Heart right ventricle (tissue), 16 donors: Measurements from ENCODE around the gene TMIGD2. TPM values are rescaled to one million over a fixed set of nuclear protein-coding genes. Genes with fewer than 3 reads are reported as not detected.
A peak's percentile ranks its signal among the peaks of the same experiment; 100 is the strongest.

Experiments used
- ATAC-seq, 8 donors: fragments of 200-7000 bp; cut with Tn5 transposase; one replicate each; pipeline ENCODE4 v1.9.1; 2020; ENCODE audit warnings: mild to moderate bottlenecking in 8 of 8, moderate library complexity in 8 of 8, moderate number of reproducible peaks in 1 of 8
- DNase-seq, 2 donors: peaks; one replicate each; pipeline ENCODE4 v3.0.0-alpha.2; 2020
- H3K27ac ChIP-seq, 10 donors: fragments of 200-600 bp; sonication (generic) in 2 of 10; one replicate each; pipeline versions ENCODE4 v1.5.0 to v1.8.0; 2020 to 2022; ENCODE audit warnings: mild to moderate bottlenecking in 3 of 10
- H3K27me3 ChIP-seq, 7 donors: fragments of 200-600 bp; one replicate each; pipeline ENCODE4 v1.8.0; 2021 to 2022; ENCODE audit warnings: mild to moderate bottlenecking in 2 of 7
- H3K36me3 ChIP-seq, 9 donors: fragments of 200-600 bp; sonication (generic) in 1 of 9; one replicate each; pipeline versions ENCODE4 v1.5.0 to v1.8.0; 2020 to 2022; ENCODE audit warnings: mild to moderate bottlenecking in 2 of 9
- H3K4me1 ChIP-seq, 9 donors: fragments of 200-600 bp; sonication (generic) in 1 of 9; one replicate each; pipeline versions ENCODE4 v1.5.0 to v1.8.0; 2020 to 2022; ENCODE audit warnings: mild to moderate bottlenecking in 4 of 9
- H3K4me3 ChIP-seq, 10 donors: fragments of 200-600 bp; sonication (generic) in 2 of 10; one replicate each; pipeline versions ENCODE4 v1.5.0 to v1.8.0; 2020 to 2022; ENCODE audit warnings: mild to moderate bottlenecking in 7 of 10, moderate library complexity in 2 of 10
- H3K9me3 ChIP-seq, 11 donors: fragments of 200-600 bp in 10 of 11; sonication (generic) in 2 of 11; one replicate each; pipeline versions ENCODE4 v1.5.0 to v1.8.0; 2013 to 2022; ENCODE audit warnings: mild to moderate bottlenecking in 2 of 11, control low read depth in 1 of 11, moderate library complexity in 1 of 11
- CTCF ChIP-seq, 9 donors: fragments of 200-600 bp; sonication (generic) in 2 of 9; IDR thresholded peaks; one replicate each; pipeline versions ENCODE4 v1.5.0 to v1.8.0; 2021 to 2022; ENCODE audit warnings: antibody characterized with exemption in 9 of 9, mild to moderate bottlenecking in 5 of 9, moderate library complexity in 1 of 9
- WGBS, 2 donors: extraction: QIAGEN DNeasy Blood & Tissue Kit; methylation state at CpG; one replicate each; pipeline ENCODE4 v1.1.7; 2013; ENCODE audit warnings: inconsistent platforms in 1 of 2; 5-methylcytosine and 5-hydroxymethylcytosine counted together
- intact Hi-C, 10 donors: fragments of 100-400 bp; cut with DNase I; formaldehyde crosslinking; loops; one replicate each; pipeline versions ENCODE4 v1.11.1 to v1.14.2; 2022
- polyA plus RNA-seq, 2 donors: library from polyadenylated mRNA; stranded (reverse); fragments of 200-250 nt; gene quantifications; one replicate each; pipeline ENCODE4 v1.2.3, GENCODE V29; 2013
- total RNA-seq, 10 donors: library from RNA; stranded (reverse); fragmentation: NEBNext Ultra II Directional in 3 of 10; extraction: Animal tissue kit (Norgen Biotek cat#: 25700) in 3 of 10; gene quantifications; one replicate each; pipeline versions ENCODE4 v1.2.1 to v1.2.4, GENCODE V29; 2021 to 2023
- donor health status: Arrhythmogenic right ventricular cardiomyopathy.
- donor health status: ischemic (EF 13 %, LVEDD 7.1; RV severe dilation, severe dysfunction).
- donor health status: healthy with polysubstance abuse.
- donor health status: DM: no; HTN: yes; CAD: no.
- donor health status: DM: no; HTN: no; CAD: no.
- donor health status: ischemic (EF 25% LVEDD 6.9; RV normal size, moderate dysfunction).
- donor health status: ischemic (EF 25% LVEDD 5.7; RV mildly dilated, moderate dysfunction).
- donor health status: healthy.
- donor health status: DM: yes; HTN: yes; CAD: no.
- donor health status: Ischemic cardiomyopathy.
- donor health status: ischemic (EF 35%, LVEDD 5.7; RV mildly dilated, moderate dysfunction).
- donor health status: nonischemic (EF 11% LVEDD 7.7; RV severe dilation, severe dysfunction).
- donor health status: DM: yes; HTN: yes; CAD: no.
- donor health status: PGD.
- donor health status: ischemic (EF 29% LVEDD 5.4; RV normal size, mild dysfunction).
- donor health status: nonischemic (EF 23%, LVEDD 6.1; RV moderate dilation, normal function).

Gene TMIGD2
- total and polyA plus RNA-seq, 12 donors = 0.07 to 0.35 TPM; not detected in 10

- Histone ChIP-seq H3K27me3 (peaks cover 0 to 30% (median 23%) of the 10 kb centered on the region in 7 donors), H3K9me3 (no peaks in the 10 kb centered on the region), H3K36me3 (no peaks in the 10 kb centered on the region), H3K4me3 (peak within 1 kb of the TSS in 4 of 10 donors; percentile 11 to 36 (median 16)), H3K4me1 (peaks cover 0 to 6% (median 0%) of the 10 kb centered on the region in 9 donors), H3K27ac (no peak within 1 kb of the TSS)
- DNase-seq (peak in 1 of 2 donors; percentile 35), ATAC-seq (peak in 2 of 8 donors; percentile 48 to 63)
- intact Hi-C loops = no loop called here
- WGBS, 2 donors = 5% methylated on average over 33 to 63 of the region's 63 CpGs
- no peak for TF ChIP-seq CTCF (IDR thresholded peaks at IDR 0.05)
Measured at GRCh38 chr19:4304538-4305256, 2.5 kb upstream of the TMIGD2 start, which contains the start of gene FSD1. Gene FSD1 (plus strand): TSS chr19:4304598. CDS start chr19:4304747, 149 bp downstream.

DNA sequence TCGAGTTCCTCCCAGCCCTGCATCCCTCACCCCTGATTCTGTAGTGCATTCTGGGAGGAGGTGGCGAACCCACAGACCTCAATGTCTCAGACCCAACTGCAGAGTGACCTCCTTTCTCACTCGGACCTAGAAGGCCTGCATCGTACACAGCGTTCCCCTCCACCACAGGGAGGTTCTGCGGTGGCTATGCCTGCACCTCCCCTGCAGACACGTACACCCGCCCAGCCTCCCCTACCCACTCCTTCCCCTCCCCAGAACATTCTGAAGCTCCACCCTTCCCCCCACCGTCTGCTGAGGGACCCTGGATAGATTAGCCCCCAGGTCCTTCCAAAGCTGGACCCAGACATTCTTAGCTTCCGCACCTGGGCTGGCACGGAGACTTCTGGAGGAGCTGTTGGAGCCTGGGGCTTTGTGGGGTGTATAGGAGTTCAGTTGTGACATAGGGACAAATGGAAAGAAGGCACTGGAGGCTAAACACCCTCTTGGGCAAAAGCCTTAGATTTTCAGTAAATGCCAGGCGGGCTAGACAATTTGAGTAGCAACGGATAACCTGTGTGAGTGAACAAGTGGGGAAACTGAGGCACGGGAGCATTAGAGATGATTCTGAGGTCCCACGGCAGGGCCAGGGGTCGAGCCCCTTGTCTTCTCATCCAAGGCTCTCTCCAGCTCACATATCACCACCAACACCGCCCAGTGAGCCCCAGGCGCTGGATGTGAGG, 1.8 kb upstream of the TMIGD2 start:
- no peak for ATAC-seq
- H3K27ac ChIP-seq = no peak overlapping the region
- H3K27me3 ChIP-seq = peaks cover 0 to 30% (median 23%) of the 10 kb centered on the region in 7 donors
- H3K4me1 ChIP-seq = peaks cover 0 to 6% (median 0%) of the 10 kb centered on the region in 9 donors
- WGBS, 2 donors = 48 to 53% methylated on average over 18 of the region's 18 CpGs
- intact Hi-C loops = no loop called here
- no peak for TF ChIP-seq CTCF (IDR thresholded peaks at IDR 0.05)
- no peak for DNase-seq
- no peaks in the 10 kb centered on the region for H3K36me3 ChIP-seq
- H3K4me3 ChIP-seq = peak overlapping the region in 3 of 10 donors; percentile 11 to 36 (median 16)
- H3K9me3 ChIP-seq = no peaks in the 10 kb centered on the region

GRCh38 chr19:4301590-4302242, 473 bp downstream of the TMIGD2 start:
- Histone ChIP-seq H3K27ac (no peak overlapping the region), H3K27me3 (peaks cover 0 to 36% (median 21%) of the 10 kb centered on the region in 7 donors), H3K9me3 (no peaks in the 10 kb centered on the region), H3K4me1 (peaks cover 0 to 6% (median 0%) of the 10 kb centered on the region in 9 donors), H3K4me3 (no peak overlapping the region), H3K36me3 (no peaks in the 10 kb centered on the region)
- DNase-seq (no peak), ATAC-seq (no peak)
- TF ChIP-seq CTCF (IDR thresholded peaks at IDR 0.05) = no peak
- WGBS, 2 donors = 56 to 64% methylated on average over 13 of the region's 13 CpGs
- intact Hi-C loops = no loop called here

- H3K4me1 ChIP-seq = peaks cover 0 to 6% (median 0%) of the 10 kb centered on the region in 9 donors
- TF ChIP-seq CTCF (IDR thresholded peaks at IDR 0.05) = no peak
- ATAC-seq (no peak), DNase-seq (no peak)
- WGBS, 2 donors = 90 to 92% methylated on average over 3 of the region's 3 CpGs
- no peaks in the 10 kb centered on the region for H3K36me3 ChIP-seq
- no peak overlapping the region for H3K27ac ChIP-seq
- no peak overlapping the region for H3K4me3 ChIP-seq
- intact Hi-C loops = no loop called here
- H3K27me3 ChIP-seq = peaks cover 0 to 43% (median 30%) of the 10 kb centered on the region in 7 donors
- H3K9me3 ChIP-seq = no peaks in the 10 kb centered on the region
Measured at GRCh38 chr19:4300589-4300988, 1.6 kb downstream of the TMIGD2 start.
